DOHH2 (cell line): ENCODE results near the gene GLB1L2.

Experiments used
- EZH2phosphoT487 ChIP-seq: fragments of 200-600 bp; sonication (generic); IDR thresholded peaks from 2 replicates; pipeline ENCODE4 v1.6.1; 2017; ENCODE audit warnings: borderline replicate concordance, mild to moderate bottlenecking, antibody characterized with exemption, low read length, moderate library complexity, mixed read lengths
- TF ChIP-seq, protein P1 (sequence below): fragments of 200-600 bp; sonication (generic); IDR thresholded peaks from one replicate; pipeline ENCODE4 v1.5.1; 2014; ENCODE audit warnings: antibody characterized with exemption, mild to moderate bottlenecking, low read depth, low read length; ENCODE audit not compliant: poor library complexity, severe bottlenecking

DNA sequence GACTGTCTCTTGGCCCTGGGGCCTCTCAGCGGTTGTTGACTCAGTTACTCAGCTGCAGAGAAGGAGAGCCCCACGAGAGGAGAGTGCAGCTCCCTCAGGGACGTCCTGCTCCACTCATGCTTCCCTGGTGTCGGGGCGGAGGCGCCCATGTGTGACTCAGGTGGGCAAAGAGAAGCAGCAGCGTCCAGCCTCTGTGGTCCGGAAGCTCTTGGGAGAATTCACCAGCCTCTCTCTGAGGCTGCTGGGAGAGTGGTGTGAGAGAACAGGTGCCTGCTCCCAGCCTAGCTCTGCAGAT, 25.7 kb downstream of the GLB1L2 start:
- TF ChIP-seq, protein P1, sequence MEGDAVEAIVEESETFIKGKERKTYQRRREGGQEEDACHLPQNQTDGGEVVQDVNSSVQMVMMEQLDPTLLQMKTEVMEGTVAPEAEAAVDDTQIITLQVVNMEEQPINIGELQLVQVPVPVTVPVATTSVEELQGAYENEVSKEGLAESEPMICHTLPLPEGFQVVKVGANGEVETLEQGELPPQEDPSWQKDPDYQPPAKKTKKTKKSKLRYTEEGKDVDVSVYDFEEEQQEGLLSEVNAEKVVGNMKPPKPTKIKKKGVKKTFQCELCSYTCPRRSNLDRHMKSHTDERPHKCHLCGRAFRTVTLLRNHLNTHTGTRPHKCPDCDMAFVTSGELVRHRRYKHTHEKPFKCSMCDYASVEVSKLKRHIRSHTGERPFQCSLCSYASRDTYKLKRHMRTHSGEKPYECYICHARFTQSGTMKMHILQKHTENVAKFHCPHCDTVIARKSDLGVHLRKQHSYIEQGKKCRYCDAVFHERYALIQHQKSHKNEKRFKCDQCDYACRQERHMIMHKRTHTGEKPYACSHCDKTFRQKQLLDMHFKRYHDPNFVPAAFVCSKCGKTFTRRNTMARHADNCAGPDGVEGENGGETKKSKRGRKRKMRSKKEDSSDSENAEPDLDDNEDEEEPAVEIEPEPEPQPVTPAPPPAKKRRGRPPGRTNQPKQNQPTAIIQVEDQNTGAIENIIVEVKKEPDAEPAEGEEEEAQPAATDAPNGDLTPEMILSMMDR = no peak
- TF ChIP-seq EZH2phosphoT487 = no peak
